GM21619 (cell line): ENCODE data around the gene PHLDA3.

ENCODE experiments used
- ATAC-seq: cut with Tn5 transposase; IDR thresholded peaks from one replicate; pipeline ENCODE4 v1.9.1; 2021; ENCODE audit not compliant: unreplicated experiment

PHLDA3 gene

GRCh38 chr1:201468844-201469644 lies at the start of gene PHLDA3:
PHLDA3 (minus strand) TSS chr1:201469188; CDS start chr1:201468786, 402 bp downstream.
- peak; percentile 72 for ATAC-seq

GRCh38 chr1:201518071-201518470 lies 49.1 kb upstream of the PHLDA3 start:
- no peak for ATAC-seq

GRCh38 chr1:201517631-201518030 lies 48.6 kb upstream of the PHLDA3 start:
- ATAC-seq, result no peak

GRCh38 chr1:201516511-201517127 lies 47.6 kb upstream of the PHLDA3 start:
- ATAC-seq, result no peak

- ATAC-seq, result no peak
These were observed 46.9 kb upstream of the PHLDA3 start for GRCh38 chr1:201515895-201516294.

GRCh38 chr1:201515062-201515750 lies 46.2 kb upstream of the PHLDA3 start:
- no peak for ATAC-seq

- no peak for ATAC-seq
These were observed 45.5 kb upstream of the PHLDA3 start for GRCh38 chr1:201514466-201514865.

GRCh38 chr1:201513498-201514243 lies 44.7 kb upstream of the PHLDA3 start:
- ATAC-seq, result no peak

- peak; percentile 36 for ATAC-seq
These were observed 43.1 kb upstream of the PHLDA3 start for GRCh38 chr1:201511941-201512539.

GRCh38 chr1:201511396-201511940 lies 42.5 kb upstream of the PHLDA3 start:
- ATAC-seq, result no peak

GRCh38 chr1:201510734-201511133 lies 41.7 kb upstream of the PHLDA3 start:
- no peak for ATAC-seq

- ATAC-seq, result no peak
These were observed 40.8 kb upstream of the PHLDA3 start for GRCh38 chr1:201509601-201510374.

- ATAC-seq, result no peak
These were observed 39.8 kb upstream of the PHLDA3 start for GRCh38 chr1:201508809-201509208.

- no peak for ATAC-seq
These were observed 38.3 kb upstream of the PHLDA3 start for GRCh38 chr1:201507360-201507675.

GRCh38 chr1:201506557-201507359 lies 37.8 kb upstream of the PHLDA3 start, which contains the start of gene CSRP1:
CSRP1 (minus strand) TSS chr1:201507123; CDS start chr1:201496303, 10,820 bp downstream.
- ATAC-seq, result peak; percentile 80

GRCh38 chr1:201506092-201506491 lies 37.1 kb upstream of the PHLDA3 start:
- no peak for ATAC-seq

GRCh38 chr1:201505503-201505890 lies 36.5 kb upstream of the PHLDA3 start:
- no peak for ATAC-seq

GRCh38 chr1:201504799-201505502 lies 36.0 kb upstream of the PHLDA3 start:
- ATAC-seq, result no peak
